Lower leg skin (tissue), 4 donors: ENCODE data around the gene SMIM9. TPM values are rescaled to one million over a fixed set of nuclear protein-coding genes. Genes with fewer than 3 reads are reported as not detected.

Source experiments
- DNase-seq, 2 donors: peaks; one replicate each; pipeline ENCODE4 v3.0.0-alpha.2; 2019; ENCODE audit warnings: low spot score in 2 of 2
- H3K4me3 ChIP-seq: fragments of 200-600 bp; sonication (generic); 2 replicates; pipeline ENCODE4 v1.5.1; 2017; ENCODE audit warnings: mild to moderate bottlenecking, low read depth; ENCODE audit not compliant: poor library complexity, severe bottlenecking
- POLR2A ChIP-seq, 2 donors: fragments of 450-650 bp; IDR thresholded peaks; one replicate each; pipeline ENCODE4 v1.6.1; 2016 to 2017; ENCODE audit warnings: antibody characterized with exemption in 2 of 2, mild to moderate bottlenecking in 1 of 2, moderate library complexity in 1 of 2
- WGBS, 2 donors: methylation state at CpG; one replicate each; pipeline ENCODE4 v1.1.5; 2018; 5-methylcytosine and 5-hydroxymethylcytosine counted together
- intact Hi-C: fragments of 100-400 bp; cut with DNase I; formaldehyde crosslinking; loops from one replicate; pipeline ENCODE4 v1.15.0; 2023; ENCODE audit warnings: low total_unique reads
- total RNA-seq, 4 donors: library from RNA; depleted of rRNA; stranded (reverse); fragments of >200 nt; gene quantifications; one replicate each; pipeline ENCODE4 v1.1.0, GENCODE V29; 2016
- TF ChIP-seq, protein P1 (sequence below), 3 donors: fragments of 450-650 bp; IDR thresholded peaks; one replicate each; pipeline ENCODE4 v1.5.1; 2016; ENCODE audit warnings: antibody characterized with exemption in 3 of 3, mild to moderate bottlenecking in 3 of 3, moderate library complexity in 2 of 3

Gene SMIM9
- total RNA-seq, 4 donors from 2014 or later, result not detected

DNA sequence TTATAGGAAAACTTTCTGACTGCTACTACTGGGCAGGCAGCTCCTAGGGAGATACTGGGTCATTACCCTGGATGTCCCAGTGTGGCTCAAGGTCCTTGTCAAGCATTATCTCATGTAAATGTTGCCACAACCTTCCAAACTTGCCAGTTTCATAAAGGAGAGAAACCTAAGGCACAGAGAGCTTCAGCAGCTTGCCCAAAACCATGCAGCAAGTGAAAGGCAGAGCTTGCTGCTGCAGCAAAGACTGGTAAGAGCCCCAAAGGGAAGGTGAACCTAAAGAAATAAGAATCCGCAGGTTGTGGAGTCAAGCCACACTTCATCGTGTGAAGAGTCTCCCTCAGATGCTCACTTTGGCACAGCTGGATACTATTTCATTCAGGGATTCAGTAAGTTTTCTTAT, 31.5 kb downstream of the SMIM9 start:
- 80% methylated on average over 2 of the region's 2 CpGs for WGBS, 2 donors
- TF ChIP-seq, protein P1, sequence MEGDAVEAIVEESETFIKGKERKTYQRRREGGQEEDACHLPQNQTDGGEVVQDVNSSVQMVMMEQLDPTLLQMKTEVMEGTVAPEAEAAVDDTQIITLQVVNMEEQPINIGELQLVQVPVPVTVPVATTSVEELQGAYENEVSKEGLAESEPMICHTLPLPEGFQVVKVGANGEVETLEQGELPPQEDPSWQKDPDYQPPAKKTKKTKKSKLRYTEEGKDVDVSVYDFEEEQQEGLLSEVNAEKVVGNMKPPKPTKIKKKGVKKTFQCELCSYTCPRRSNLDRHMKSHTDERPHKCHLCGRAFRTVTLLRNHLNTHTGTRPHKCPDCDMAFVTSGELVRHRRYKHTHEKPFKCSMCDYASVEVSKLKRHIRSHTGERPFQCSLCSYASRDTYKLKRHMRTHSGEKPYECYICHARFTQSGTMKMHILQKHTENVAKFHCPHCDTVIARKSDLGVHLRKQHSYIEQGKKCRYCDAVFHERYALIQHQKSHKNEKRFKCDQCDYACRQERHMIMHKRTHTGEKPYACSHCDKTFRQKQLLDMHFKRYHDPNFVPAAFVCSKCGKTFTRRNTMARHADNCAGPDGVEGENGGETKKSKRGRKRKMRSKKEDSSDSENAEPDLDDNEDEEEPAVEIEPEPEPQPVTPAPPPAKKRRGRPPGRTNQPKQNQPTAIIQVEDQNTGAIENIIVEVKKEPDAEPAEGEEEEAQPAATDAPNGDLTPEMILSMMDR (IDR thresholded peaks at IDR 0.05), result no peak
- no peak for TF ChIP-seq POLR2A (IDR thresholded peaks at IDR 0.05)
- intact Hi-C loops, result no loop called here
- no peak for DNase-seq
- no peak overlapping the region for H3K4me3 ChIP-seq

DNA sequence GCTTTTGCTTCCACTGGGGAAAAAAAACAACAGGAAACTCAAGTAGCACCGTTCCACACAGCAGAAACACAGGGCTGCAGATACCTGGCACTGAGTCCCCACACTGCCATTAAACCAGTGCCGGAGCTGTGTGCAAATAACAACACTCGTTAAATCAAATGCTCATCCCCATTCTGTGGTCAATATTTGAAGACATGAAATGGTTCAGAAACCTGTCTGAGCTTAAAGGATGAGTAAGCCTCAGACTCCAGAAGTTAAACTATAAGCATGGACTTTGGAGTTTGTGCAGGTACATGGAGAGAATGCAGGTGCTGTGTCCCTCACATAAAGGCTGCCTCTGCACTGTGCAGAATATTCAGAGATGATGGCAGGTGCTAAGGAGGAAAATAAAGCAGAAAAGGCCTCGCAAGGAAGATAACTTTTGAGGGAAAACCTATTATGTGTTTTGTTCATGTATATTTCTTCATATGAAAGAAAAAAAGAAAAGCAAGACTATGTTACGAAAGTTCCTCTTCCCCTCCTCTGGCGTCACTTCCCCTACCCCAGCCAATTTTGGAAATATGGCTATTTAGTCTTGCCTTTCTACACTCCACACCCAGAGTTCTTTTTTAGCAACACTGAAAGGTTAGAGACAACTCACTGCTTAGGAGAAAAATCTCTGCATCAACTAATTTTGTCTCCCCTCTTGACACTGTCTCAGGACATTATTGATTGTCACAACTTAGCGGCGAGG, 33.8 kb downstream of the SMIM9 start:
- no peak for DNase-seq
- TF ChIP-seq, protein P1 (IDR thresholded peaks at IDR 0.05), result no peak
- no peak for TF ChIP-seq POLR2A (IDR thresholded peaks at IDR 0.05)
- WGBS, 2 donors, result 77 to 80% methylated on average over 8 of the region's 8 CpGs
- no peak overlapping the region for H3K4me3 ChIP-seq
- intact Hi-C loops, result no loop called here

DNA sequence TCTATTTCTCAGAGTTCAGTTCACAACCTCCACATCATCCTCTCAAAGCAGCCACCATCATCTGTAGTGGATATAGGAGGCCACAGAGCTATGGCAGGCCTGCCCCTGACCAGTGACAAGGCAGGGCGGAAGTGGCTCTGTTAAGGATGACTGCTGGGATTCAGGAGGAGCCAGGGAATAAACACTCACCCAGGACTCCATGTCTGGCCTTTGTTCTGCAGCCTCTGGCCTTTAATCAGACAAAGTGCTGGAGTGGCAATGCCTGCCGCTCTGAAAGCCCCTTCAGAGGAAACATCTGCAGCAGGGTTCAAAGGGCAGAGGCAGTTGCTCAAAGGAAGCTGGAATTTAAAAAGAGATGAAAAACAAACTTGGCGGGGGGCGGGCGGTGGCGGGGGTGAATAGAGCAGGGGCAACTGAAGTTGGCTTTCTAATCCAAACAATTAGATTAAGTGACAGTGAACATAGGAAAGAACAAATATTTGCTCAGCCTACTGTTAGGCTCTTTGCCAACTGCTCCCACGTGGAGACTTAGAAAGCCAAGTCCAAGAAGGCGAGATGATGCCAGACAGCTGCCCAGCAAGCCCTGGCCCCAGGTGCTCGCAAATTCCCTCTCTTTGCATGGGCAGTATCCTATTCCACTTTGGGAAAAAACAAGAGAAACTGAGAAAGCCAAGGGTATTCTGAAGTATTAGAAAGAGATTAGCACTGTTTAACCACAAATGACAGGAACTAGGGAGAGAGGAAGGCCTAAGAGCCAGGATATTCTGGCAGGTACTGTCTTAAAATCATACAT, 34.7 kb downstream of the SMIM9 start:
- TF ChIP-seq, protein P1 (IDR thresholded peaks at IDR 0.05), result no peak
- TF ChIP-seq POLR2A (IDR thresholded peaks at IDR 0.05), result no peak
- no peak overlapping the region for H3K4me3 ChIP-seq
- DNase-seq, result no peak
- WGBS, 2 donors, result 50 to 63% methylated on average over 9 of the region's 9 CpGs
- intact Hi-C loops, result no loop called here

DNA sequence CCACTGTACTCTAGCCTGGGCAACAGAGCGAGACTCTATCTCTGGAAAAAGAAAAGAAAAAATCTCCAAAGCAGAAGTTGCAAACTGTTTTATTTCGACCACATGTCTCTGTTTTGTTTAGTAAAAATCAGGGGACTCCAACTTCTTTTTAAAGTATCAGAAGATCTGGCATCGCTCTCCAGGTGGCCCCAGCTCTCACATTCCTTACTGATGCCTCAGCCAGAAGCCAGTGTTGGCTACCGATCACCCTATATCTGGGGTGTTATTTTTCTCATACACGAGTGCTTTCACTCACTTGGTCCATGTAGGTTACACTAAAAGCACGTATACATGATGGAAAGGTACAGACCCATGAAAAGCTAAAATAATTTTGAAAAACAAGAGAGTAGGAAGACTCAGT, 37.5 kb downstream of the SMIM9 start:
- TF ChIP-seq POLR2A (IDR thresholded peaks at IDR 0.05), result no peak
- TF ChIP-seq, protein P1 (IDR thresholded peaks at IDR 0.05), result no peak
- intact Hi-C loops, result no loop called here
- no peak for DNase-seq
- 79 to 83% methylated on average over 6 of the region's 6 CpGs for WGBS, 2 donors
- H3K4me3 ChIP-seq, result no peak overlapping the region

DNA sequence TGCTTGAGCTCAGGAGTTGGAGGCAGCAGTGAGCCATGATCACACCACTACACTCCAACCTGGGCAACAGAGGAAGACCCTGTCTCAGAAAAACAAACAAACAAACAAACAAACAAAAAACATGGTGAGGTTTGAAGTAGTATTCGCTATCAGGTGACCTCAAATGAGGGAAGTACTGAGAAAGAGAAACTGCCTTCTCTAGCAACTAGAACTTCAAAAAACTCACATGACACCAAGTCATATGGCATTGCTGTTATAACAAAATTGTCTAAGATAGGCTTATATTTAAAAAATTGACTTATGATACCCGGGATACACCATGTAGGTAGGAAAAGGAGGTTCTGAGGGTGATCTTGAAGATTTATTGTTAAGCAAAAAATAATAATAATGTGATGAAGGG, 39.4 kb downstream of the SMIM9 start:
- TF ChIP-seq, protein P1 (IDR thresholded peaks at IDR 0.05), result no peak
- TF ChIP-seq POLR2A (IDR thresholded peaks at IDR 0.05), result no peak
- intact Hi-C loops, result no loop called here

More for the DNA sequence above, 39.4 kb downstream of the SMIM9 start:
- no peak overlapping the region for H3K4me3 ChIP-seq
- no peak for DNase-seq
- WGBS, 2 donors, result 67 to 92% methylated on average over 2 of the region's 2 CpGs
